ENCODE measurements around the gene EXOC2. TPM values are rescaled to one million over a fixed set of nuclear protein-coding genes. Genes with fewer than 3 reads are reported as not detected.

Gene EXOC2
- total and polyA plus RNA-seq, 2 of the 13 experiments (the other 11 are each of a cell fraction or from before 2014, with no cell fraction given): 12.6 to 22.9 TPM

DNA sequence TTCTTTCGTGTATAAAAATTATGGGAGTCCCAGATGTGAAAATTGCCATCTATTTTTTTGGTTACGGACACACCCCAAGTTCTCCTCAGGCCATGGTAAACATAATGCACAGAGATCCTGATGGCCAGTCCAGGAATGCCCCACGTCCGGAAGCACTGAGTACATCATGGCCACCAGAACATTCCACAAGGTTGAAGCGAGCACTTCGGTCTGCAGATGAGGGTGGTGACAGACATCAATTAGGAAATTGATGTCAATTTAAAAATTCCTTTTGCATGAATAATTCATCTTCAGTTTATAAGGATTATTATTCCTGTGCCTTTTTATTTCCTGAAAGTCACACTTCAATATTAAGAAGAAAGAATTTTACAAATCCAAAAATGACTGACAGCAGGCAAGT lies 13.2 kb upstream of the EXOC2 start:
- no peaks in the 10 kb centered on the region for H3K9me3 ChIP-seq (ENCODE audit: low read length)
- intact Hi-C loops (cut with micrococcal nuclease; ENCODE audit: unreplicated experiment) (no loop called here), in situ Hi-C loops (cut with HindIII; ENCODE audit: extremely low pct_ligation_motif_present, low pct_unique_long_range_greater_than_20kb) (no loop called here)
- DNase-seq (ENCODE audit: low spot score) (no peak), FAIRE-seq (no peak), ATAC-seq (no peak)
- H3K79me2 ChIP-seq (ENCODE audit: insufficient read depth, low read length): no peaks in the 10 kb centered on the region
- no peak overlapping the region for H3K9ac ChIP-seq (ENCODE audit: insufficient read depth, low read depth, low read length)
- no peak overlapping the region for H3K4me2 ChIP-seq (ENCODE audit: low read depth, low read length)
- H3K4me3 ChIP-seq (replicated peaks in 1 of 3; ENCODE audit: insufficient read depth in 1 of 3, low read depth in 2 of 3, low read length in 3 of 3): no peak overlapping the region
- H2AFZ ChIP-seq (ENCODE audit: low read length): no peak overlapping the region
- no peaks in the 10 kb centered on the region for H3K36me3 ChIP-seq (replicated peaks in 1 of 2; ENCODE audit: control insufficient read depth in 1 of 2, insufficient read depth in 2 of 2, low read length in 2 of 2)
- H3K27ac ChIP-seq (ENCODE audit: extremely low read length, insufficient read depth, low read length): no peak overlapping the region
- 29% methylated on average over 6 of the region's 6 CpGs for WGBS (ENCODE audit: low lambda C conversion rate)
- ChIA-PET POLR2A (no interaction called here), CTCF (ENCODE audit: low intra/inter-chr PET ratio, low total read pairs) (no interaction called here)
- no TSS peak for BruUV-seq (replicated peaks)
- TF ChIP-seq ZNF543 (CRISPR knock-in tag; IDR thresholded peaks at IDR 0.05) (no peak), ATF7 (IDR thresholded peaks at IDR 0.05) (no peak), ATF7 (CRISPR knock-in tag; IDR thresholded peaks at IDR 0.05) (no peak), JARID2 (CRISPR knock-in tag; IDR thresholded peaks at IDR 0.05; ENCODE audit: insufficient replicate concordance) (no peak), ZNF34 (CRISPR knock-in tag; IDR thresholded peaks at IDR 0.05; ENCODE audit: borderline replicate concordance) (no peak), HMGXB4 (CRISPR knock-in tag; IDR thresholded peaks at IDR 0.05; ENCODE audit: borderline replicate concordance in 1 of 2, low read depth in 1 of 2) (no peak), CHD4 (IDR thresholded peaks at IDR 0.05; ENCODE audit: borderline replicate concordance, low read length) (no peak), NCOA5 (CRISPR knock-in tag; IDR thresholded peaks at IDR 0.05) (no peak), CBX1 (IDR thresholded peaks at IDR 0.05; ENCODE audit: low read depth) (no peak), ZNF607 (CRISPR knock-in tag; IDR thresholded peaks at IDR 0.05; ENCODE audit: borderline replicate concordance) (no peak), KDM5B (CRISPR knock-in tag; IDR thresholded peaks at IDR 0.05; ENCODE audit: borderline replicate concordance) (no peak), MAFF (IDR thresholded peaks at IDR 0.05; ENCODE audit: low read depth, low read length) (no peak), HOXA5 (CRISPR knock-in tag; IDR thresholded peaks at IDR 0.05) (no peak), ZMYM2 (CRISPR knock-in tag; IDR thresholded peaks at IDR 0.05) (no peak)
- TF ChIP-seq, protein P1, sequence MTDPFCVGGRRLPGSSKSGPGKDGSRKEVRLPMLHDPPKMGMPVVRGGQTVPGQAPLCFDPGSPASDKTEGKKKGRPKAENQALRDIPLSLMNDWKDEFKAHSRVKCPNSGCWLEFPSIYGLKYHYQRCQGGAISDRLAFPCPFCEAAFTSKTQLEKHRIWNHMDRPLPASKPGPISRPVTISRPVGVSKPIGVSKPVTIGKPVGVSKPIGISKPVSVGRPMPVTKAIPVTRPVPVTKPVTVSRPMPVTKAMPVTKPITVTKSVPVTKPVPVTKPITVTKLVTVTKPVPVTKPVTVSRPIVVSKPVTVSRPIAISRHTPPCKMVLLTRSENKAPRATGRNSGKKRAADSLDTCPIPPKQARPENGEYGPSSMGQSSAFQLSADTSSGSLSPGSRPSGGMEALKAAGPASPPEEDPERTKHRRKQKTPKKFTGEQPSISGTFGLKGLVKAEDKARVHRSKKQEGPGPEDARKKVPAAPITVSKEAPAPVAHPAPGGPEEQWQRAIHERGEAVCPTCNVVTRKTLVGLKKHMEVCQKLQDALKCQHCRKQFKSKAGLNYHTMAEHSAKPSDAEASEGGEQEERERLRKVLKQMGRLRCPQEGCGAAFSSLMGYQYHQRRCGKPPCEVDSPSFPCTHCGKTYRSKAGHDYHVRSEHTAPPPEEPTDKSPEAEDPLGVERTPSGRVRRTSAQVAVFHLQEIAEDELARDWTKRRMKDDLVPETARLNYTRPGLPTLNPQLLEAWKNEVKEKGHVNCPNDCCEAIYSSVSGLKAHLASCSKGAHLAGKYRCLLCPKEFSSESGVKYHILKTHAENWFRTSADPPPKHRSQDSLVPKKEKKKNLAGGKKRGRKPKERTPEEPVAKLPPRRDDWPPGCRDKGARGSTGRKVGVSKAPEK (CRISPR knock-in tag; IDR thresholded peaks at IDR 0.05; ENCODE audit: borderline replicate concordance): no peak
- TF ChIP-seq, protein P2, sequence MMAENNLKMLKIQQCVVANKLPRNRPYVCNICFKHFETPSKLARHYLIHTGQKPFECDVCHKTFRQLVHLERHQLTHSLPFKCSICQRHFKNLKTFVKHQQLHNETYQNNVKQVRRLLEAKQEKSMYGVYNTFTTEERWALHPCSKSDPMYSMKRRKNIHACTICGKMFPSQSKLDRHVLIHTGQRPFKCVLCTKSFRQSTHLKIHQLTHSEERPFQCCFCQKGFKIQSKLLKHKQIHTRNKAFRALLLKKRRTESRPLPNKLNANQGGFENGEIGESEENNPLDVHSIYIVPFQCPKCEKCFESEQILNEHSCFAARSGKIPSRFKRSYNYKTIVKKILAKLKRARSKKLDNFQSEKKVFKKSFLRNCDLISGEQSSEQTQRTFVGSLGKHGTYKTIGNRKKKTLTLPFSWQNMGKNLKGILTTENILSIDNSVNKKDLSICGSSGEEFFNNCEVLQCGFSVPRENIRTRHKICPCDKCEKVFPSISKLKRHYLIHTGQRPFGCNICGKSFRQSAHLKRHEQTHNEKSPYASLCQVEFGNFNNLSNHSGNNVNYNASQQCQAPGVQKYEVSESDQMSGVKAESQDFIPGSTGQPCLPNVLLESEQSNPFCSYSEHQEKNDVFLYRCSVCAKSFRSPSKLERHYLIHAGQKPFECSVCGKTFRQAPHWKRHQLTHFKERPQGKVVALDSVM (CRISPR knock-in tag; IDR thresholded peaks at IDR 0.05): no peak
- TF ChIP-seq, protein P3, sequence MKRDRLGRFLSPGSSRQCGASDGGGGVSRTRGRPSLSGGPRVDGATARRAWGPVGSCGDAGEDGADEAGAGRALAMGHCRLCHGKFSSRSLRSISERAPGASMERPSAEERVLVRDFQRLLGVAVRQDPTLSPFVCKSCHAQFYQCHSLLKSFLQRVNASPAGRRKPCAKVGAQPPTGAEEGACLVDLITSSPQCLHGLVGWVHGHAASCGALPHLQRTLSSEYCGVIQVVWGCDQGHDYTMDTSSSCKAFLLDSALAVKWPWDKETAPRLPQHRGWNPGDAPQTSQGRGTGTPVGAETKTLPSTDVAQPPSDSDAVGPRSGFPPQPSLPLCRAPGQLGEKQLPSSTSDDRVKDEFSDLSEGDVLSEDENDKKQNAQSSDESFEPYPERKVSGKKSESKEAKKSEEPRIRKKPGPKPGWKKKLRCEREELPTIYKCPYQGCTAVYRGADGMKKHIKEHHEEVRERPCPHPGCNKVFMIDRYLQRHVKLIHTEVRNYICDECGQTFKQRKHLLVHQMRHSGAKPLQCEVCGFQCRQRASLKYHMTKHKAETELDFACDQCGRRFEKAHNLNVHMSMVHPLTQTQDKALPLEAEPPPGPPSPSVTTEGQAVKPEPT (CRISPR knock-in tag; IDR thresholded peaks at IDR 0.05; ENCODE audit: low read depth): no peak
- peaks cover 8% of the 10 kb centered on the region; the same call in 1 of the 2 replicates for H3K4me1 ChIP-seq (ENCODE audit: insufficient read depth, low read length)
- H3K27me3 ChIP-seq (ENCODE audit: control insufficient read depth in 1 of 2, insufficient read depth in 2 of 2, low read length in 2 of 2): peaks cover 0 to 46% of the 10 kb centered on the region in 2 experiments; a peak in 4 of 5 replicates
- no peaks in the 10 kb centered on the region for H4K20me1 ChIP-seq (ENCODE audit: insufficient read depth, low read length)

Measured in HepG2 (cell line).